ENCODE measurements around the gene SPRN.

SPRN gene

Small RNA genes lying within 50 kb of the gene (small RNA-seq; reads per million reads assigned to genes)
- gene AL360181.4 (0 to 0.04 reads per million in 2 experiments), gene MIR3944 (0.03 to 0.09 reads per million in 2 experiments)
